GM21360 (cell line): ENCODE measurements around the gene CRCP.
"Not testable (repeated sequence)": the region's sequence is repeated elsewhere in the genome, so short reads cannot be mapped to it uniquely, and the experiment has no call there.

Experiments used
- ATAC-seq: cut with Tn5 transposase; IDR thresholded peaks from one replicate; pipeline ENCODE4 v1.9.1; 2021; ENCODE audit warnings: mild to moderate bottlenecking, moderate library complexity; ENCODE audit not compliant: unreplicated experiment

Gene CRCP

DNA sequence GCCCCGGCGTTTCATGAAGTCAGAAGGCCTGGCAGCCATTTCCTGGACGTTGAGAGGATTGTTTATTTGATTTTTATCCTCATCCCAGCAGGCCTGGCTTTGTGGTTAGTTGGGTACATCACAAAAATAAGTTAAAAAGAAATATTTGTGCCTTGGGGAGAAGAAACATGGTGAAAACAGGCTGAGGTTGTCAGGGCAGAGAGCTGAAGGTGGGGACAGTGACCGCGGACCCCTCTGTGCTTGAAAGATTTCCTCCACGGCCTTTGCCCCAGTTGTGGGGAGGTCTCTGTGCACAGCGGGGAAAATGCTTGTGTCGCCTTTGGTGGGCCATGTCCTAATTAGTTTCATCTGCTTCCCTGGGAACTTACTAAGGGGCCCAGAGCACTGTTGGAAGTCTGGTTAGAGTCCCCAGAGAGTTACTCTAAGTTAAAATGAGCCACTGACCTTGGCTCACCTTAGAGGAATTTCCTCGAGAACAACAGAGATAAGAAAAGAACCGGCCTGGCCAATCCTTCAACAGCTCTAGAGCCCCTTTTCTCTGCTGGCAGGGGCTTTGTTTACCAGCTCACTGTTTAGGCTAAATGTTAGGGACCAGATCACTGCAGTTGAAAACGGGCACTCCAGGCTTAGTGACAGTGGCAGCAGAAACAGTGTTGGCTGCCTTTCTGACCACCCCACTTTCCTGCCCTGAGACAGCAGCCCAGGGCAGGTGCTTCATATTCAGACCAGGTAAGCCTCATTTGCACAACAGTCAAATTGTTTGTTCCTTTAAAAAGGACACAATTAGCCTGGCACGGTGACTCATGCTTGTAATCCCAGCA, 37.9 kb downstream of the CRCP start:
- no peak for ATAC-seq

DNA sequence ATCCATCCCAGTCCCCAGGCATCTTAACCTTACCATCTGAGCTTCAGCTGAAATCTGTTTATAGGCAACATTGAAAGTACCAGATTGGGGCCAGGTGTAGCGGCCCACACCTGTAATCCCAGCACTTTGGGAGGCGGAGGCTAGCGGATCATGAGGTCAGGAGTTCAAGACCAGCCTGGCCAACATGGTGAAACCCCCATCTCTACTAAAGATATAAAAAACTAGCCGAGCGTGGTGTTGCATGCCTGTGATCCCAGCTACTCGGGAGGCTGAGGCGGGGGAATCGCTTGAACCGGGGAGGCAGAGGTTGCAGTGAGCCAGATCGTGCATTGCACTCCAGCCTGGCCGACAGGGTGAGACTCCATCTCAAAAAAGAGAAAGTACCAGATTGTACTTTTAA, 39.0 kb downstream of the CRCP start:
- ATAC-seq = no peak

DNA sequence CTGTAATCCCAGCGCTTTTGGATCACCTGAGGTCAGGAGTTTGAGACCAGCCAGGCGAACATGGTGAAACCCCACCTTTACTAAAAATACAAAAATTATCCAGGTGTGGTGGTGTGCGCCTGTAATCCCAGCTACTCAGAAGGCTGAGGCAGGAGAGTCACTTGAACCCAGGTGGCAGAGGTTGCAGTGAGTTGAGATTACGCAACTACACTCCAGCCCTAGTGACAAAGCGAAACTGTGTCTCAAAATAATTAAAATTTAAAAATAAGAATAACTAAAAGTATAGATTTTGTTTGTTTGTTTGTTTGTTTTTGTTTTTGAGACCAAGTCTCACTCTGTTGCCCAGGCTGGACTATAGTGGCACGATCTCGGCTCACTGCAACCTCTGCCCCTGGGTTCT, 41.4 kb downstream of the CRCP start:
- not testable (repeated sequence) for ATAC-seq

DNA sequence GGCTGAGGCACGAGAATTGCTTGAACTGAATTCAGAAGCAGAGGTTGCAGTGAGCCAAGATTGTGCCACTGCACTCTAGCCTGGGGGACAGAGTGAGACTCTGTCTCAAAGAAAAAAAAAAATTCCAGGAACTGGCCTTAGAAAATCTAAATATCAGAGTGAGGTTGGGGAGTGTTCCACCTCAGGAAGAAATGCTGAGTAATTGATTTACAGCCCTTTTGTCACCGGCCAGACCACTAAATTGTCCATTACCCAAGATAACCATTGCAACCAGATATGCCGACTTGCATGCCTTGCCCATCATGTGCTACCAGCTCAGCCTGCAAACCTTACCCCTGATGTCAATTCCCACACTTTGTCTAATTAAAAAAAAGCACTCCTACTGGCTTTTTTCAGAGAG, 42.4 kb downstream of the CRCP start:
- no peak for ATAC-seq

DNA sequence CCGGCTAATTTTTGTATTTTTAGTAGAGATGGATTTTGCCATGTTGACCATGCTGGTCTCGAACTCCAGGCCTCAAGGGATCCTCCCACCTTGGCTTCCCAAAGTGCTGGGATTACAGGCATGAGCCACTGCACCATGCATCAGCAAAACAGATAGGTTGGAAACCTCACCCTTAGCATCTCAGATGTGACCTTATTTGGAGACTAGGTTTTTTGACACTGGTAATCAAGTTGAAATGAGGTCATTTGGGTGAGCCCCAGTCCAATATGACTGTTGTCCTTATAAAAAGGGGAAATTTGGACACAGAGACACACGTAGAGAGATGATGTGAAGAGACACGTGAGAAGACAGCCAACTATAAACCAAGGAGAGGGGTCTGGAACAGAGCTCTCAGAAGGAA, 48.0 kb downstream of the CRCP start:
- no peak for ATAC-seq

DNA sequence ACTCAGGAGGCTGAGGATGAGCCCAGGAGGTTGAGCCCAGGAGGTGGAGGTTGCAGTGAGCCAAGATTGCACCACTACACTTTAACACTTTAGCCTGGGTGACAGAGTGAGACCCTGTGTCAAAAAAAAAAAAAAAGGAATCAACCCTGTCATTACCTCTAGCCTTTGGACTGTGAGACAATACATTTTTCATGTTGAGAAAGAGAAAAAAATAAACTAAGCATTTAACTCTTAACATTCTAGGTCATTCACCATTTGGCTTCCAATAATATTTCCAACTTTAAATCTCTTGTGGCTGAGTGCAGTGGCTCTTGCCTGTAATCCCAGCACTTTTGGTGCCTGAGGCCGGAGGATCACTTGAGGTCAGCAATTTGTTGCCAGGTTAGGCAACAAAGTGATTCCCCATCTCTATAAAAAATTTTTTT, 48.6 kb downstream of the CRCP start:
- ATAC-seq = no peak

DNA sequence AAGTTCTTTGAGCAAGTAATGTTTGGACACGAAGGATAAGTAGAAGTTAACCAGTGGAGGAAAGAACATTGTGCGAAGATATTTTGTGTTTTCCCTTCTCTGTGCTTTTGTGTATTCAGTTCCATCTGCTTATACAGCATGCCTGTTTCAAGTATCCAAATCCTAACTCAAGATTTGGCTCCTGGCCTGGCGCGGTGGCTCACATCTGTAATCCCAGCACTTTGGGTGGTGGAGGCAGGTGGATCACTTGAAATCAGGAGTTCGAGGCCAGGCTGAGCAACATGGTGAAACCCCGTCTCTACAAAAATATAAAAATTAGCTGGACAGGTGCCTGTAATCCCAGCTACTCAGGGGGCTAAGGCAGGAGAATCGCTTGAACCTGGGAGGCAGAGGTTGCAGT, 49.7 kb downstream of the CRCP start:
- no peak for ATAC-seq

DNA sequence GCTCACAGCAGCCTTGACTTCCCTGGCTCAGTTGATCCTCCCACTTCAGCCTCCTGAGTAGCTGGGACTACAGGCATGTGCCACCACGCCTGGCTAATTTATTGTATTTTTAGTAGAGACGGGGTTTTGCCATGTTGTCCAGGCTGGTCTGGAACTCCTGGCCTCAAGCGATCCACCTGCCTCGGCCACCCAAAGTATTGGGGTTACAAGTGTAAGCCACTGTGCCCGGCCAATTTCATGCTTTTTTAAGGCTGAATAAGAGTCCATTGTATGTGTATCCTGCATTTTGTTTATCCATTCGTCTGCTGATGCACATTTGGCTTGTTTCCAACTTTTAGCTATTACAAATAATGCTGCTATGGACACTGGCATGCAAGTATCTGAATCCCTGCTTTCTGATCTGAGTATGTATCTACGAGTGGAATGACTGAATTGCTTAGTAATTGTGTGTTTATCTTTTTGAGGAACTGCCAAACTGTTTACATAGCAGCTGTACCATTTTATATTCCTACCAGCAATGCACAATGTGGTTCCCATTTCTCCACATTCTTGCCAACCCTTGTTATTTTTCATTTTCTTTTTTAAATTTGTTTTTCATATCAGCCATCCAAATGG, 53.2 kb downstream of the CRCP start:
- ATAC-seq = no peak

DNA sequence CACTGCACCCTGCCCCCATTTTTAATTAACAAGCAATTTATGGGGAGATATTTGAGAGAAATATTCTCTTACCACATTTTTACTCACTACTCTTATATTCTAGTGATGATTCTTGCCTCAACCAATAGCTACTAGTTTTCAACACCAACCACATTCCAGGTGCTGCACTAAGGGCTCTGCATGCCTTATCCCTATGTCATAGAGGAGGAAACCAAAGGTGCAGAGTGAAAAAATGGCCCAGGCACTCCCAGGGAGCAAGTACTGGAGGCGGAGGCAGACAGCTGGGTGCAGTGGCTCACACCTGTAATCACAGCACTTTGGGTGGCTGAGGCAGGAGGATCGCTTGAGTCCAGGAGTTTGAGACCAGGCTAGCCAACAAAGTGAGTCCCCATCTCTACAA, 55.0 kb downstream of the CRCP start:
- ATAC-seq = no peak

DNA sequence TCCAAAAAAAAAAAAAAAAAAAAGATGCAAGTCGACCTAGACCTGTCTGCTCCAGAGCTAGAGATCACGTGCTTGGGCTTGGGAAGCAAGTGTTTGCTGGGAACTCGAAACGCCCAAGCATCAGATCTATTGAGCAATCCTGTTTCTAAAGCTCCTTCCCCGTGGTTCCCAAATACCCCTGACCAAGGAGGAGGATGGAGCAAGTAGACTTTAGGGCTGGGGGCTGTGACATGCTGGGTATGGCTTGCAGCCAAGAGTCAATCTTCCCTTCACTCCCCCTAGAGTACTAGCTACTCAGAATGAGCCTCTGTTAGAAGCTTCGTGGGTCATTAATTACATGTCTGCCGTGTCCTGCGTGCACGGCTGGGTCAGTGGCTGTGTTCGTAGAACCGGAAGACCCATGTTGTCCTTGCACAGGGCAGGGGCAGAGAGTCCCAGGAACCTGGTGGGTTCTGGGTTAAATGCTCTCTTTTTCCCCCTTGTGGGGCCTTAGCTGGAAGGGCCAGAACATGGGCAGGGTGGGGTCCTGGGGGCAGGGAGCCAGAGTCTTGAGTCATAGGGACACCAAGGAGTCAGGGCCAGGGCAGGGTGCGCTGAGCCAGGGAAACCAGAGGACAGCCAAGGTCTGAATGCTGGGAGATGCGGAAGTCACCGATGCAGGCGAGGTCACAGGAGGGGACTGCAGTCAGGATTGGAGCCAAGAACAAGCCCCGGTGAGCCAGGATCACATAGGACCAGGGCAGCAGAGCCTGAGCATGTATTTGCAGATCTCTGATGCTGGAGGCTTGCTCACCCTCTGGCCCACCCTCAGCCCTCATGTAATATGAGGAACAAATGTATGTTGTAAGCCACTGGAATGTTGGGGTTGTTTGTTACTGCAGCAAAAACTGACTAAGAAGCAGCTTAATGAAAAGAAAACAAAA, 55.9 kb downstream of the CRCP start:
- no peak for ATAC-seq

DNA sequence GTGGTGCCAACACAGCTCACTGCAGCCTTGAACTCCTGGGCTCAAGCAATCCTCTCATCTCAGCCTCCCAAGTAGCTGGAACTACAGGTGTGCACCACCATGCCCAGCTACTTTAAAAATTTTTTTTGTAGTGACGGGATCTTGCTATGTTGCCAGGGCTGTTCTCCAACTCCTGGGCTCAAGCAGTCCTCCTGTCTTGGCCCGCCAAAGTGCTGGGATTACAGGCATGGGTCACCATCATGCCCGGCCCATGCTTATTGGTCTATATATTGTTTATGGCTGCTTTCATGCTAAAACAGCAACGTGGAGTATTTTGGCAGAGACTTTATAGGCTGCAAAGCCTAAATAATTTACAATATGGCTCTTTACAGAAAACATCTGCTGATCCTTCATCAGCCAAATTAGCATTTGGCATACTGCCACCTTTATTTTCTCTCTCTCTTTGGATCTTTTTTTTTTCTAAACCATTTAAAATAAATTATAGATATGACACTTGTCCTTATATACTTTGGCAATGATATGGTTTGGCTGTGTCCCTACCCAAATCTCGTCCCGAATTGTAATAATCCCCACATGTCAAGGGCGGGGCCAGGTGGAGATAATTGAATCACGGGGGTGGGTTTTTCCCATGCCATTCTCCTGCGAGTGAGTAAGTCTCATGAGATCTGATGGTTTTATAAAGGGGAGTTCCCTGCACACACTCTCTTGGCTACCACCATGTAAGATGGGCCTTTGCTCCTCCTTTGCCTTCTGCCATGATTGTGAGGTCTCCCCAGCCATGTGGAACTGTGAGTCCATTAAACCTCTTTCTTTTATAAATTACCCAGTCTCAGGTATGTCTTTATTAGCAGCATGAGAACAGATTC, 58.1 kb downstream of the CRCP start:
- ATAC-seq = not testable (repeated sequence)

DNA sequence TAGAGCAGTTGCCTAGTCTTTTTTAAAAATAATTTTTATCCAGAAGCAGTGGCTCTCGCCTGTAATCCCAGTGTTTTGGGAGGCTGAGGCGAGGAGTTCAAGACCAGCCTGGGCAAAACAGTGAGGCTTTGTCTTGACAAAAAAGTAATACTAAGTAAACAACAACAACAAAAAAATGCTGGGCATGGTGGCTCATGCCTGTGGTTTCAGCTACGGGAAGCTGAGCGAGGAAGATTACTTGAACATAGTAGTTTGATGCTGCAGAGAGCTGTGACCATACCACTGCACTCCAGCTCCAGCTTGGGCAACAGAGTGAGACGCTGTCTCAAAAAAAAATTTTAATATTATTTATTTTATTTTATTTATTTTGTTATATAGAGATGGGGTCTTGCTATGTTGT, 59.2 kb downstream of the CRCP start:
- ATAC-seq = no peak

DNA sequence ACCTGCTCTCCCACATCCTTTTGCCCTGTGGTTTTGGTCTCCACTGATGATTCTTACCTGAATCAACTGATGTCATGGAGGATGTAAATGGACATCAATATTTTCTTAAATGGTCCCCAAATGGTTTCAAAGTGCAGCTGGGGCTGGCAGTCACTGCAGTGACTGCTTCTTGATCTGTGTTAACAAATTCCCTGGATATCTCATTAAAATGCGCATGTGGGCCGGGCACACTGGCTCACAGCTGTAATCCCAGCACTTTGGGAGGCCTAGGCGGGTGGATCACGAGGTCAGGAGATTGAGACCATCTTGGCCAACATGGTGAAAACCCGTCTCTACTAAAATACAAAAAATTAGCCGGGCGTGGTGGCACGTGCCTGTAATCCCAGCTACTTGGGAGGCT, 60.4 kb downstream of the CRCP start:
- ATAC-seq = not testable (repeated sequence)

DNA sequence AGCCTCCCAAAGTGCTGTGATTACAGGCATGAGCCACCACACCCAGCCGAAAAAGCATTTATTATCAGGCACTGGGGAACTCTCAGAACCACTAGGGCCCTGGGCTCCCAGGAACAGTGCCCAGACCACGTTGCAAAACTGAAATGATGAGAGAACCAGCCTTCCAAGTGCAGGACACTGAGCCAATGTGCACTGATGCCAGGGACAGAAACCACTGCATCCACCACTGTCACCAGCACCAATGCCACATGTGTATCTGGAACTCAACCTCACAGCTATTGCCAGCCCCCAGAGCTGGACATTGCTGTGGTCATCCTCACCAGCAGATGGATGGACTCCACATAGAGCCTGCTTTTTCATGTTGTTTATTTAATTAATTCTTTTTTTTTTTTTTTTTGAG, 62.3 kb downstream of the CRCP start:
- ATAC-seq = no peak

DNA sequence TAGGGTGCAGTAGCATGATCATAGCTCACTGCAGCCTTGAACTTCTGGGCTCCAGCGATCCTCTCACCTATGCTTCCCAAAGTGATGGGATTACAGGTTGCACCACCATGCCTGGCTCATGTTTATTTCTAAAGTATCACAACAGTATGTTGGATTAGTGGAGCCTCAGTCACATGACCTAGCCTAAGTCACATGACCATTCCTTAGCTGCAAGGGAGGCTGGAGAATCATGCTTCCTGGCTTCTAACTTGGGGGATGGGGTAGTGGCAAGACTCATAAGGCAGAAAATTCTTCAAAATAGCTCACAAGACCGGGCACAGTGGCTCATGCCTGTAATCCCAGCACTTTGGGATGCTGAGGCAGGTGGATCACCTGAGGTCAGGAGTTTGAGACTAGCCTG, 63.6 kb downstream of the CRCP start:
- no peak for ATAC-seq

DNA sequence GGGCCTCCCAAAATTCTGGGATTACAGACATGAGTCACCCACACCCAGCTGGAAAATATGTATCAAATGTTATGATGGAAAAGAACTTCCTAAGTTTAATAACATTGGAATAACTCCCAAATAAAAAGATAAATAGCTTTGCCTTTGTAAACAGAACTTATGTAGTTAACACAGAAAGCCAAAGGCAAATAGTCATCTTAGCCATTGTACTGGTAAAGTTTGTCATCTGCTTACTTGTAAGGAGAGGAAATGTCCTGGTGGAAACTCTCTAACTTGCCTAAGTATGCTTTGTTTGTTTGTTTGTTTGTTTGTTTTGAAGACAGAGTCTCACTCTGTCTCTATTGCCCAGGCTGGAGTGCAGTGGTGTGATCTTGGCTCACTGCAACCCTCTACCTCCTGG, 66.7 kb downstream of the CRCP start:
- ATAC-seq = no peak

DNA sequence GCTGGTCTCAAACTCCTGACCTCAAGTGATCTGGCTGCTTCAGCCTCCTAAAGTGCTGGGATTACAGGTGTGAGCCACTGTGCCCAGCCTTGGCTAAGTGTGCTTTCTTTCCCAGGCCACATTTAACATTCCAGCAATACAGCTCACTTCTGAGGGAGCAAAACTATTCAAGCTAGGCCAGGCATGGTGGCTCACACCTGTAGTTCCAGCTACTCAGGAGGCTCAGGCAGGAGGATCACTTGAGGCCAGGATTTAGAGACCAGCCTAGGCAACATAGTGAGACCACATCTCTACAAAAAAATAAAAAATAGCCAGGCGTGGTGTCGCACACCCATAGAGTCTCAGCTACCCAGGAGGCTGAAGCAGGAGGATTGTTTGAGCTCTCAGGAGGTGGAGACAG, 67.2 kb downstream of the CRCP start:
- ATAC-seq = no peak

DNA sequence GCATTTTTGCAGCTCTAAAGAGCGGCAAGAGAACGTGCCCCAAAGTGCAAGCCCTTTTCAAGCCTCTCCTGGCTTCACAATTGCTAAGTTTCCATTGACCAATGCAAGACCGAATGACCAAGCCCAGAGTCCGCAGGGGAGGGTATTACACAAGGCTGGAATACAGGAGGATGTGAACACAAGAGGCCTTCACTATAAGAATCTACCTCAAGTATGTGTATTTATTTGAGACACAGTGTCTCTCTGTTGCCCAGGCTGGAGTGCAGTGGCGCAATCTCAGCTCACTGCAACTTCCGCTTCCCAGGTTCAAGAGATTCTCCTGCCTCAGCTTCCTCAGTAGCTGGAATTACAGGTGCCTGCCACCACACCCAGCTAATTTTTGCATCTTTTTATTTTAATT, 68.3 kb downstream of the CRCP start:
- ATAC-seq = no peak

DNA sequence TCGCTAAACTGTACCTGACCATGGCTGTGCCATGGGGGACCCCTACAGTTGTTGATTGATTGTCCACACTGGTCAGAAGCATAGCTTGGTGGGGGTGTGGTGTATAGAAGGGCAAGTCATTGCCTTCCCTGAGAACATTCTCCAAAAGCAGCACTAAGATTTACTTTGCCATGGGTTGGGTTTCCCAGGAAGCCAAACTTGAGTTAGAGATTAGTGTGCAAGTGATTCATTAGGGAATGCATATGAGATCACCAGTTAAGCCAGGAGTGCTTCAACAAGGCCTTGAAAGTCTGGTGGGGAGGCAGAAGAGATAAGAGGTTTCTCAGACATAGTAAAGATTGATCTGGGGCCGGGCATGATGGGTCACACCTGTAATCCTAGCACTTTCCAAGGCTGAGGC, 69.1 kb downstream of the CRCP start:
- ATAC-seq = no peak

DNA sequence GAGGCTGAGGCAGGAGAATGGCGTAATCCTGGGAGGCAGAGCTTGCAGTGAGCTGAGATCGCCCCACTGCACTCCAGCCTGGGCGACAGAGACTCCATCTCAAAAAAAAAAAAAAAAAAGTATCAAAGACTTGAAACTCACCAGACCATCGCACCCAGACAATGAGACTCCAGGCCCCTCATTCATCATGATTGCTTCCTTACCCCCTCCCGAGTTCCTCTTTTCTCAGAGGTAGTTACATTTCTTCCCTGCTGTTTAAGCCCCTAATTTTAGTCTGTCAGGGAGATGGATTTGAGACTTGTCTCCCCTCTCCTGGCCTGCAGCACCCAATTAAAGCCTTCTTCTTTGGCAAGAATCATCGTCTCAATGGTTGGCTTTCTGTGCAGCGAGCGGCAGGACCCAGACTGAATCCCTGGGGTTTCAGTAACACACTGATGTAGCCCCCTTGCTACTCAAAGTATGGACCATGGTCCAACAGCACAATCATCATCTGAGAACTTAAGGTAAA, 71.1 kb downstream of the CRCP start:
- no peak for ATAC-seq

DNA sequence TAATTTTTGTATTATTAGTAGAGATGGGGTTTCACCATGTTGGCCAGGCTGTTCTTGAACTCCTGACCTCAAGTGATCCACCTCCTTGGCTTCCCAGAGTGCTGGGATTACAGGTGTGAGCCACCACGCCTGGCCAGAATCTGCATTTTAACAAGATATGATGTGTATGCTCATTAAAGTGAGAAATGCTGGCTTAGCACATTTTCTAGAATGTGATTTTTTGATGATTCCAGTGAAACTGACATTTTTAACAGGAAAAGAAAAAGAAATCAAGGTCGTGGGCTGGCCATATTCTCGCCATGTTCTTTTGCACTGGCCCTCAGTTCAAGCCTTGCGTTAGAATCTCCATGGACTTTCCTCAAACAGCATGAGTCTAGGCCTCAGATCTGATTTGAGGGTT, 72.3 kb downstream of the CRCP start:
- ATAC-seq = no peak
